Measurements from ENCODE around the gene HOXB8. TPM values are rescaled to one million over a fixed set of nuclear protein-coding genes. Genes with fewer than 3 reads are reported as not detected.
A peak's percentile ranks its signal among the peaks of the same experiment; 100 is the strongest.

HOXB8 gene
- total RNA-seq, 5 donors from 2014 or later (not counting 1 experiment from before 2014, with no cell fraction given), result not detected

DNA sequence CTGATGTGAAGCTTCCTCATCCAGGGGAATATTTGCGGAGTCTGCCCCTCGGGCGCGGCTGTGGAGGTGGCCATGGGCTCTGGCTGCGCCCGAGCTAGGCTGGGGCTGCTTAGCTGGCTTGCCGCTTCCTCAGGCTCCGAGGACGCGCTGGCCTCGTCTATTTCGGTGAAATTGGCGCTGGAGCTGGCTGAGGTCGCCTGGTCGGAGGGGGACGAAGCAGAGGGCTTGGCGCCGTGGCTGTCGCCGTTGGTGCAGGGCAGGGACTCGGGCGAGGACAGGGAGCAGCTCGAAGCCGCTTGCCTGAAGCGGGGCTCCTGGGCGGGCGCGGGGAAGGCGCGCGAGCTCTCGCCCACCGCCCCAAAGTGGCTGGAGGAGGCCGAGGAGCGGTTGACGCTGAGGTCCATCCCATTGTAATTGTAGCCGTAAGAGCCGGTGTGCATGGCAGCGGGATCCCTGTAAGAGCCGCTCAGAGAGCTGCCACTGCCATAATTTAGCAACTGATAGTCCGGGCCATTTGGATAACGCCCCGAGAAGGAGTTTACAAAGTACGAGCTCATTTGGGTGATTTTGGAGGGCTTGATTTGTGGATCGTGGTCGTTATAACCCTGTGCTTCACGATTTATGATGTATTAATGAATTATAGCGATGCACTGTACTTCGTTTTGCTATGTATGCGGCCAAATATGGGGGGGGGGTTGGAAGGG, 21.8 kb downstream of the HOXB8 start, which contains the start of gene HOXB5:
HOXB5 (minus strand) TSS at position 654 of the 704 bp plus-strand sequence; CDS start at position 557, 97 bp downstream.
- Mint-ChIP-seq H3K4me3 (peak within 1 kb of the TSS; percentile 70 to 82 (median 76)), H3K27me3 (peaks cover 87 to 88% of the 10 kb centered on the region in 2 donors), H3K27ac (no peak within 1 kb of the TSS), H3K9me3 (no peaks in the 10 kb centered on the region), H3K4me1 (peaks cover 41 to 46% (median 43%) of the 10 kb centered on the region in 3 donors), H3K36me3 (no peaks in the 10 kb centered on the region)
- peaks cover 5 to 51% of the 10 kb centered on the region in 2 experiments for H3K4me1 ChIP-seq (ENCODE audit: control insufficient read depth in 1 of 2, extremely low read depth in 1 of 2, insufficient read depth in 2 of 2, low read length in 2 of 2)
- peak within 1 kb of the TSS; percentile 43 to 68 for H3K4me3 ChIP-seq (ENCODE audit: control insufficient read depth in 1 of 2, extremely low read depth in 1 of 2, low read length in 1 of 2)
- ATAC-seq (replicated peaks in 1 of 4) (peak in 3 of 4 experiments; percentile 21 to 37 (median 31)), DNase-seq (peak in 2 of 35 experiments; percentile 32 to 51)
- POLR2A ChIA-PET, result interaction anchor here (0.6 to 1.6 kb wide), 5 partner anchors 241 to 1753 kb away, joined by 3 to 5 read pairs (median 3); no protein-coding TSS in a partner anchor
- 2% methylated on average over 44 of the region's 50 CpGs for WGBS (ENCODE audit: insufficient coverage)
- peaks cover under 1 to 88% of the 10 kb centered on the region in 2 experiments for H3K27me3 ChIP-seq (replicated peaks in 1 of 2; ENCODE audit: control insufficient read depth in 2 of 2, extremely low read depth in 1 of 2, insufficient read depth in 2 of 2, low read length in 1 of 2)
- CTCF ChIA-PET, result interaction anchor here (0.5 to 3.1 kb wide), 44 partner anchors 12 to 568 kb away, joined by 3 to 63 read pairs (median 4); partner anchors contain the start of genes HOXB6 (in 1 of the 2) and HOXB8 (in 1 of the 2)
- no peaks in the 10 kb centered on the region for H3K9me3 ChIP-seq
- no peaks in the 10 kb centered on the region for H3K36me3 ChIP-seq (ENCODE audit: control insufficient read depth in 2 of 2, extremely low read depth in 1 of 2, insufficient read depth in 1 of 2, low read length in 1 of 2)
- H3K27ac ChIP-seq (ENCODE audit: low read length), result no peak within 1 kb of the TSS

DNA sequence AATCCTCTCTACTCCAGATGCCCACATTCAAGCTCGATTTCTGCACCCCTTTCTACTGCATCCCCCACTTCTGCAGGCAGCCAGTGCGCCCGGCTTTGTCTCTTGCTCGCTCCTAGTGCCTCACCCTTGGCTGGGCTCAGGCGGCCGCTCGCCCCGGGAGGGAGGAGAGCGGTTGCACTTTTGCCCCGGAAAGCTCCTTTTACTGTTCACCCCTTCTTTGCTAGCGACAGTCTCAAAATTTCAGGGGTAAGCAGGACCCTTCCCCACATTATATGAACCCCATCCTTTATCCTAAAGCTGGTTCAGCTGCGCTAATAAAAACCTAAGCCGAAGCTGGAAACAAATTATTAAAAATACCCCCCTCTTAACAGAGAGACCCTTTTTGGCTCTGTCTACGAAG, 22.5 kb downstream of the HOXB8 start:
- ChIA-PET POLR2A (interaction anchor here (0.5 to 1.6 kb wide), 4 partner anchors 139 to 1753 kb away, joined by 3 to 5 read pairs (median 4); no protein-coding TSS in a partner anchor), CTCF (interaction anchor here (0.6 to 3.1 kb wide), 27 partner anchors 8 to 1331 kb away, joined by 3 to 63 read pairs (median 5); partner anchors contain the start of gene HOXB6 (in 1 of the 2))
- peak overlapping the region; percentile 43 to 68 for H3K4me3 ChIP-seq (ENCODE audit: control insufficient read depth in 1 of 2, extremely low read depth in 1 of 2, low read length in 1 of 2)
- H3K4me1 ChIP-seq (ENCODE audit: control insufficient read depth in 1 of 2, extremely low read depth in 1 of 2, insufficient read depth in 2 of 2, low read length in 2 of 2), result peaks cover 4 to 44% of the 10 kb centered on the region in 2 experiments
- peaks cover 35 to 39% (median 36%) of the 10 kb centered on the region in 3 donors for H3K4me1 Mint-ChIP-seq
- peaks cover 87 to 88% of the 10 kb centered on the region in 2 donors for H3K27me3 Mint-ChIP-seq
- peak; percentile 32 to 46 (median 36) for ATAC-seq (replicated peaks in 1 of 4)
- H3K9me3 ChIP-seq, result no peaks in the 10 kb centered on the region
- no peak overlapping the region for H3K27ac ChIP-seq (ENCODE audit: low read length)
- peak overlapping the region; percentile 70 to 82 (median 76) for H3K4me3 Mint-ChIP-seq
- peak in 1 of 35 experiments; percentile 27 for DNase-seq
- peaks cover 0 to 87% of the 10 kb centered on the region in 2 experiments for H3K27me3 ChIP-seq (replicated peaks in 1 of 2; ENCODE audit: control insufficient read depth in 2 of 2, extremely low read depth in 1 of 2, insufficient read depth in 2 of 2, low read length in 1 of 2)
- no peaks in the 10 kb centered on the region for H3K36me3 Mint-ChIP-seq
- no peak overlapping the region for H3K27ac Mint-ChIP-seq
- WGBS (ENCODE audit: insufficient coverage), result 7% methylated on average over 8 of the region's 14 CpGs
- H3K36me3 ChIP-seq (ENCODE audit: control insufficient read depth in 2 of 2, extremely low read depth in 1 of 2, insufficient read depth in 1 of 2, low read length in 1 of 2), result no peaks in the 10 kb centered on the region
- H3K9me3 Mint-ChIP-seq, result no peaks in the 10 kb centered on the region

DNA sequence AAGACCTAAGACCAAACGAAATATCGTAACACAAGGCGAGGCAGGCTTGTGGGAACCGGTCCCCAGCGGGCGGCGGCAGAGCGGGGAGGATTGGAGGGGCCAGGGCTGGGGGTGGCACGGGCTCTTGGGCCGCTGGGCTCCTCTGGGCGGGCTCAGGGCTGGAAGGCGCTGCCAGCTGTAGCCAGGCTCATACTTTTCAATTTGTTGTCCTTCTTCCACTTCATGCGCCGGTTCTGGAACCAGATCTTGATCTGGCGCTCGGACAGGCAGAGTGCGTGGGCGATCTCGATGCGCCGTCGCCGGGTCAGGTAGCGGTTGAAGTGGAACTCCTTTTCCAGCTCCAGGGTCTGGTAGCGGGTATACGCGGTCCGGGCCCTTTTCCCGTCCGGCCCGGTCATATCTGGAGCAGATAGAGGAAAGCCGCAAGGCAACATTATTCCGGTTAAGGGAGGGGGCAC, 23.0 kb downstream of the HOXB8 start:
- Histone ChIP-seq H3K4me3 (ENCODE audit: control insufficient read depth in 1 of 2, extremely low read depth in 1 of 2, low read length in 1 of 2) (no peak overlapping the region), H3K36me3 (ENCODE audit: control insufficient read depth in 2 of 2, extremely low read depth in 1 of 2, insufficient read depth in 1 of 2, low read length in 1 of 2) (no peaks in the 10 kb centered on the region), H3K27ac (ENCODE audit: low read length) (no peak overlapping the region), H3K4me1 (ENCODE audit: control insufficient read depth in 1 of 2, extremely low read depth in 1 of 2, insufficient read depth in 2 of 2, low read length in 2 of 2) (peaks cover 4 to 39% of the 10 kb centered on the region in 2 experiments), H3K27me3 (replicated peaks in 1 of 2; ENCODE audit: control insufficient read depth in 2 of 2, extremely low read depth in 1 of 2, insufficient read depth in 2 of 2, low read length in 1 of 2) (peaks cover 0 to 87% of the 10 kb centered on the region in 2 experiments), H3K9me3 (no peaks in the 10 kb centered on the region)
- Mint-ChIP-seq H3K27me3 (peaks cover 87 to 88% of the 10 kb centered on the region in 2 donors), H3K36me3 (no peaks in the 10 kb centered on the region), H3K9me3 (no peaks in the 10 kb centered on the region), H3K27ac (no peak overlapping the region), H3K4me1 (peaks cover 32 to 36% (median 34%) of the 10 kb centered on the region in 3 donors), H3K4me3 (peak overlapping the region in 1 of 3 donors; percentile 82)
- POLR2A ChIA-PET, result interaction anchor here (0.5 to 1.6 kb wide), 2 partner anchors 139 to 240 kb away, joined by 3 to 5 read pairs; no protein-coding TSS in a partner anchor
- WGBS (ENCODE audit: insufficient coverage), result 47% methylated on average over 24 of the region's 33 CpGs
- ATAC-seq (replicated peaks in 1 of 4) (no peak), DNase-seq (no peak)
- CTCF ChIA-PET, result interaction anchor here (0.6 to 3.1 kb wide), 16 partner anchors 8 to 1331 kb away, joined by 3 to 63 read pairs (median 6); no protein-coding TSS in a partner anchor

DNA sequence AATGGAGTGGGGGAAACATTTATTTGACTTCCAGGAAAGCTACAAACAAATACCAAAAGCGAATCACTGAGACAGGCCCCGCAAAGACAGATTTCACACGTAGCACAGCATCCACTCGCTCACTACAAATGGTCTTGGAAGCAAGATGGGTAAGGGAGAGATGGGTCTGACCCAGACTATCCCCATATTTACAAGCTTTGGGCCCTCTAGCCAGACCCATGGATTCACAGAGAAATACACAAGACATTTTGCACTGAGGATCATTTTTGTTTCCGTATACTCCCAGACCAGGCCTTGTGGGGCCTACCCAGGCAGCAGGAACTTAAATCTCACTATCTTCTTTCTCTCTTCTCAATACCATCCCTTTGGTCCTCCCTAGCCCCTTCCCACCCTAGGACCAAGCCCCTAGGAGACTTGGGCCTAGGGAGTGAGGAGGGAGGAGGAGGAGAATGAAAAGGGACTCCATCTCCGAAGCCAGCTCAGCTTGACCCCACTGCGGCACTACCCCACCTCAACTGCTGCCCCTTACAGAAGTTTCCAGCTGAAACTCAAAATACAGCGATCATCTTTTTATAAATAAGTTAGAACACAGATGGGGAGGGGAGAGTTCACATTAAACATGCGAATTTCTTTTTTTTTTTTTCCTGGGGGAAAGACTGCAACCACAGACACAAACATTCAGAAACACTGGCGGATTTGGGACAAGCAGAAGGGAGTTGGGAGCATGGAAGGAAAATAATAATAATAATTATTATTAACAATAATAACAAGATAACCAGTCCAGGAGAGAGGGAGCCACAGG, 23.6 kb downstream of the HOXB8 start:
- no peak for ATAC-seq (replicated peaks in 1 of 4)
- Histone ChIP-seq H3K27ac (ENCODE audit: low read length) (no peak overlapping the region), H3K4me1 (ENCODE audit: control insufficient read depth in 1 of 2, extremely low read depth in 1 of 2, insufficient read depth in 2 of 2, low read length in 2 of 2) (peaks cover 4 to 33% of the 10 kb centered on the region in 2 experiments), H3K9me3 (no peaks in the 10 kb centered on the region), H3K36me3 (ENCODE audit: control insufficient read depth in 2 of 2, extremely low read depth in 1 of 2, insufficient read depth in 1 of 2, low read length in 1 of 2) (no peaks in the 10 kb centered on the region), H3K4me3 (ENCODE audit: control insufficient read depth in 1 of 2, extremely low read depth in 1 of 2, low read length in 1 of 2) (no peak overlapping the region), H3K27me3 (replicated peaks in 1 of 2; ENCODE audit: control insufficient read depth in 2 of 2, extremely low read depth in 1 of 2, insufficient read depth in 2 of 2, low read length in 1 of 2) (peaks cover 0 to 85% of the 10 kb centered on the region in 2 experiments)
- Mint-ChIP-seq H3K9me3 (no peaks in the 10 kb centered on the region), H3K36me3 (no peaks in the 10 kb centered on the region), H3K4me3 (peak overlapping the region in 1 of 3 donors; percentile 82), H3K4me1 (peaks cover 27 to 33% (median 31%) of the 10 kb centered on the region in 3 donors), H3K27me3 (peaks cover 87 to 88% of the 10 kb centered on the region in 2 donors), H3K27ac (no peak overlapping the region)
- CTCF ChIA-PET, result interaction anchor here (0.5 to 1.8 kb wide), 3 partner anchors 140 to 325 kb away, joined by 3 to 10 read pairs (median 5); no protein-coding TSS in a partner anchor
- 90% methylated on average over 2 of the region's 10 CpGs for WGBS (ENCODE audit: insufficient coverage)
- DNase-seq, result no peak
- POLR2A ChIA-PET, result interaction anchor here in 1 of 2 donors (0.5 kb wide), 1 partner anchor 188 kb away, joined by 10 read pairs; no protein-coding TSS in a partner anchor

DNA sequence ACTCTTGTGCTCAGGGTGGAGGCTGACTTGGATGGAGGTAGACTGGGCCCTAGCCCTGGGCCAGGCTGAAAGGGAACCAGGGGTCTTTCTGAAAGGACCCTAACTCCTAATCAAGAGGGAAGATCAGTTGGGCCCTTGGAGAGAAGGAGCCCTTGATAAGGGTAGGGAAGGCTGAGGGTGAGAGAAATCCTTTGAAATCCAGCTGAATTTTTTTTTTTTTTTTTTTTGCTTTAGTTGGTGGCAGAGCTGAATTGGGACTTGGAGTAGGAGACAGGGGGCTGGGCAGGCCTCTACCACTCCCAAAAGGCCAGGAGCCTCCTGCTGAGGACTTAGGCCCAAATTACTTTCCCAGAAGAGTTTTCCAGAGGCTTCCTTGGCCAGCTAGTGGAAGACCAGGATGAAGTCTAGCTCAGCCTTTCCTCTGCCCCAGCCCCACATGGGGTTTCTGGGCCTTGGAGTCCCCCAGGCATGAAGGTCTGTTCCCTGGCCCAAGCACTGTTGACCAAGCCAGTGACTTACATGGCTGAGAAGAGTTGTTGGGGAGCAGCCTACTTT, 24.4 kb downstream of the HOXB8 start:
- Histone ChIP-seq H3K4me1 (ENCODE audit: control insufficient read depth in 1 of 2, extremely low read depth in 1 of 2, insufficient read depth in 2 of 2, low read length in 2 of 2) (peaks cover 9 to 33% of the 10 kb centered on the region in 2 experiments), H3K27me3 (replicated peaks in 1 of 2; ENCODE audit: control insufficient read depth in 2 of 2, extremely low read depth in 1 of 2, insufficient read depth in 2 of 2, low read length in 1 of 2) (peaks cover 0 to 85% of the 10 kb centered on the region in 2 experiments), H3K4me3 (ENCODE audit: control insufficient read depth in 1 of 2, extremely low read depth in 1 of 2, low read length in 1 of 2) (no peak overlapping the region), H3K36me3 (ENCODE audit: control insufficient read depth in 2 of 2, extremely low read depth in 1 of 2, insufficient read depth in 1 of 2, low read length in 1 of 2) (no peaks in the 10 kb centered on the region), H3K27ac (ENCODE audit: low read length) (no peak overlapping the region), H3K9me3 (no peaks in the 10 kb centered on the region)
- H3K9me3 Mint-ChIP-seq, result no peaks in the 10 kb centered on the region
- H3K27me3 Mint-ChIP-seq, result peaks cover 88 to 89% of the 10 kb centered on the region in 2 donors
- no peak overlapping the region for H3K4me3 Mint-ChIP-seq
- no peaks in the 10 kb centered on the region for H3K36me3 Mint-ChIP-seq
- no peak overlapping the region for H3K27ac Mint-ChIP-seq
- H3K4me1 Mint-ChIP-seq, result peaks cover 30 to 38% (median 33%) of the 10 kb centered on the region in 3 donors
- CTCF ChIA-PET, result interaction anchor here (0.8 to 1.0 kb wide), 2 partner anchors 11 to 239 kb away, joined by 6 to 8 read pairs; no protein-coding TSS in a partner anchor
- POLR2A ChIA-PET, result interaction anchor here (0.6 kb wide), 2 partner anchors 88 to 424 kb away, joined by 4 to 6 read pairs; no protein-coding TSS in a partner anchor
- ATAC-seq (replicated peaks in 1 of 4), result no peak
- DNase-seq, result no peak

Measured in T-cell (primary cell).